ENCODE data around the gene BMAL1. TPM values are rescaled to one million over a fixed set of nuclear protein-coding genes. Genes with fewer than 3 reads are reported as not detected.
A peak's percentile ranks its signal among the peaks of the same experiment; 100 is the strongest.

BMAL1 gene
- 10 to 100 TPM; 21.5 to 22.7 TPM for total RNA-seq

DNA sequence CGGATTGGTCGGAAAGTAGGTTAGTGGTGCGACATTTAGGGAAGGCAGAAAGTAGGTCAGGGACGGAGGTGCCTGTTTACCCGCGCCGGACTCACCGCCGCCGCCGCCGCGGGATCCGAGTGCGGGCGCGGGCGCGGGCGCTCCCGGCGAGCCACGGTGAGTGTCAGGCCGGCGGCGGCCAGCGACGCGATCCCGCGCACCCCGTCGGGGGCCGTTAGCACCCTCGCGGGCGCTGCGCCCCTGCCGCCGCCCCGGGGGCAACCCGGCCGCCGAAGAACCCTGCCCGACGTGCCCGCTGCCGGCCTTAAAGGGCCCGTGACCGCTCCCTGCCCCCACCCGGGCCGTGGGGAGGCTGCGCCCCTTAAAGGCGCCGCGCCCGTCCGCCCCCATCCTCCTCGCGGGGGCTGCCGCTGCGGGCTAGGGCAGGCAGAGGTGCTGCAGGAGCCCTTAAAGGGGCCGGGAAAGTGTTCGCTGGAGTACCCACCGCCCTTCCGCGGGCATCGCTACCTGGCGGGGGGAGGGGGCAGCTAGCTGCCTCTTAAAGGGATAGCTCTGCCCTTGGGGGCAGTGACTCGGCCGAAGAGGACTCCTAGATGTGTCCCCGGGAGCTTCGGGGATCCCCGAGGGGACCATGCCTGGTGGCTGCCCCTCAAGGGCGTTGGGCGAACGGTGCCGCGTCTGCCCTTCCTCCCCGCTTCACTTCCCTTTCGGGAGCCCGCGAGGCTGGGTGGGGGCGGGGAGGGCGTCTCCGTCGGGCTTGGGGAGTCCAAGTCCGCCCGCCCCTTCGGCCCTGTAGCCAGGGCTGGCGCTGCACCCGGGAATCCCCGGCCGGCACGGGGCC is at the start of gene BMAL1:
Gene BMAL1 (plus strand): TSS at position 23 of the 841 bp plus-strand sequence. CDS start 76,519 bp downstream, outside the sequence.
- CTCF ChIA-PET = interaction anchor here (1.0 to 3.0 kb wide), 6 partner anchors 18 to 65 kb away, joined by 3 to 34 read pairs (median 6); no protein-coding TSS in a partner anchor
- Mint-ChIP-seq H3K9me3 (no peaks in the 10 kb centered on the region), H3K36me3 (ENCODE audit: low read depth) (peaks cover 3% of the 10 kb centered on the region)

DNA sequence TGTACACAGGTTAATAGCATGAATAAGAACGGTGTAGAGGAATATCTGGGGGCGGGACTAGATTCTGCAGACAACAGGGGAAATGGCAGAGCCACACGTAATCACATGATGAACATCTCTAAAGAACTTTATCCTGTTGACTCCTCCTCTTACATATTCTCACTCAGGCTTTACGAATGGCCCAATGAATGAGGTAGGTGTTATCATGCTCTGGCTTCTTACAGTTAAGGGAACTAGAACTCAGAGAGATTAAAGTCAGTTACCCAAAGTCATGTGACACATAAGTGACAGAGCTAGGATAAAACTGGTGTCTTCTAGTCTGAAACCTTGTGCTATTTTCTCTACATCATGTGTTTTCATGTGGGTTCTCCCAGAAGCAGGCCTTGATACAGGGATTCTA is 49.0 kb upstream of the BMAL1 start:
- Mint-ChIP-seq H3K27ac (no peak overlapping the region), H3K4me1 (ENCODE audit: low read depth) (no peaks in the 10 kb centered on the region), H3K27me3 (peaks cover 2% of the 10 kb centered on the region), H3K9me3 (no peaks in the 10 kb centered on the region), H3K4me3 (no peak overlapping the region), H3K36me3 (ENCODE audit: low read depth) (no peaks in the 10 kb centered on the region)
- TF ChIP-seq, protein P1, sequence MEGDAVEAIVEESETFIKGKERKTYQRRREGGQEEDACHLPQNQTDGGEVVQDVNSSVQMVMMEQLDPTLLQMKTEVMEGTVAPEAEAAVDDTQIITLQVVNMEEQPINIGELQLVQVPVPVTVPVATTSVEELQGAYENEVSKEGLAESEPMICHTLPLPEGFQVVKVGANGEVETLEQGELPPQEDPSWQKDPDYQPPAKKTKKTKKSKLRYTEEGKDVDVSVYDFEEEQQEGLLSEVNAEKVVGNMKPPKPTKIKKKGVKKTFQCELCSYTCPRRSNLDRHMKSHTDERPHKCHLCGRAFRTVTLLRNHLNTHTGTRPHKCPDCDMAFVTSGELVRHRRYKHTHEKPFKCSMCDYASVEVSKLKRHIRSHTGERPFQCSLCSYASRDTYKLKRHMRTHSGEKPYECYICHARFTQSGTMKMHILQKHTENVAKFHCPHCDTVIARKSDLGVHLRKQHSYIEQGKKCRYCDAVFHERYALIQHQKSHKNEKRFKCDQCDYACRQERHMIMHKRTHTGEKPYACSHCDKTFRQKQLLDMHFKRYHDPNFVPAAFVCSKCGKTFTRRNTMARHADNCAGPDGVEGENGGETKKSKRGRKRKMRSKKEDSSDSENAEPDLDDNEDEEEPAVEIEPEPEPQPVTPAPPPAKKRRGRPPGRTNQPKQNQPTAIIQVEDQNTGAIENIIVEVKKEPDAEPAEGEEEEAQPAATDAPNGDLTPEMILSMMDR (IDR thresholded peaks at IDR 0.05) = no peak
- ChIA-PET POLR2A (interaction anchor here (1.8 kb wide), 1 partner anchor 14 kb away, joined by 4 read pairs; no protein-coding TSS in a partner anchor), CTCF (interaction anchor here (1.7 to 3.4 kb wide), 3 partner anchors 9 to 13 kb away, joined by 4 to 15 read pairs (median 12); no protein-coding TSS in a partner anchor)
- ATAC-seq (peak; percentile 42), DNase-seq (no peak)
- intact Hi-C loops (cut with micrococcal nuclease) = no loop called here

More for the DNA sequence above, at the start of gene BMAL1:
- H3K27me3 Mint-ChIP-seq = peaks cover 6% of the 10 kb centered on the region
- H3K4me1 Mint-ChIP-seq (ENCODE audit: low read depth) = peaks cover 52% of the 10 kb centered on the region
- TF ChIP-seq, protein P1 (IDR thresholded peaks at IDR 0.05) = no peak
- POLR2A ChIA-PET = interaction anchor here (1.0 to 2.1 kb wide), 5 partner anchors 9 to 58 kb away, joined by 3 to 15 read pairs (median 4); no protein-coding TSS in a partner anchor
- peak within 1 kb of the TSS; percentile 93 for H3K4me3 Mint-ChIP-seq
- DNase-seq (peak; percentile 69), ATAC-seq (peak; percentile 29)
- intact Hi-C loops (cut with micrococcal nuclease) = no loop called here
- H3K27ac Mint-ChIP-seq = peak within 1 kb of the TSS; percentile 85

DNA sequence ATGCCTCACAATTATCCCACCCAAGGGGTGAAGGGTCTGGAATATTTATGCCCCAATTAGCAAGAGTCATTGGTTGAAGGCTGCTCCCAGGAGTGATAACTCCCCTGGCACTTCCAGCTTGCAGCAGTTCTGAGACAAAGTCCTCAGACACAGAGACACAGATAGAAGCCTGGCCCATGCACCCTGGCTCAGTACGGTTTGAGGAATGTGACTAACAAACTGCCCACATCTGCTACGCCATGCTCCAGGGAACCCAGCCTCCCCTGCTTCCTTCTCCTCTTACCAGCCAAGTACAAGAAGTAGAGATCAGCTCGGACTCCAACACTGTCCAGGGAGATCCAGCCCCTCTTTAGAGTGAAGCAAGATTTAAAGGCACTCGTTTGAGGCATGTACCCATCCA is 48.5 kb upstream of the BMAL1 start:
- TF ChIP-seq, protein P1 (IDR thresholded peaks at IDR 0.05) = no peak
- CTCF ChIA-PET = interaction anchor here (1.7 to 2.5 kb wide), 2 partner anchors 9 to 13 kb away, joined by 4 to 12 read pairs; no protein-coding TSS in a partner anchor
- no peaks in the 10 kb centered on the region for H3K9me3 Mint-ChIP-seq
- intact Hi-C loops (cut with micrococcal nuclease) = no loop called here
- H3K36me3 Mint-ChIP-seq (ENCODE audit: low read depth) = no peaks in the 10 kb centered on the region
- H3K27me3 Mint-ChIP-seq = peaks cover 2% of the 10 kb centered on the region
- no peak overlapping the region for H3K27ac Mint-ChIP-seq
- no peak for ATAC-seq
- POLR2A ChIA-PET = no interaction called here
- no peaks in the 10 kb centered on the region for H3K4me1 Mint-ChIP-seq (ENCODE audit: low read depth)
- no peak for DNase-seq
- H3K4me3 Mint-ChIP-seq = no peak overlapping the region

DNA sequence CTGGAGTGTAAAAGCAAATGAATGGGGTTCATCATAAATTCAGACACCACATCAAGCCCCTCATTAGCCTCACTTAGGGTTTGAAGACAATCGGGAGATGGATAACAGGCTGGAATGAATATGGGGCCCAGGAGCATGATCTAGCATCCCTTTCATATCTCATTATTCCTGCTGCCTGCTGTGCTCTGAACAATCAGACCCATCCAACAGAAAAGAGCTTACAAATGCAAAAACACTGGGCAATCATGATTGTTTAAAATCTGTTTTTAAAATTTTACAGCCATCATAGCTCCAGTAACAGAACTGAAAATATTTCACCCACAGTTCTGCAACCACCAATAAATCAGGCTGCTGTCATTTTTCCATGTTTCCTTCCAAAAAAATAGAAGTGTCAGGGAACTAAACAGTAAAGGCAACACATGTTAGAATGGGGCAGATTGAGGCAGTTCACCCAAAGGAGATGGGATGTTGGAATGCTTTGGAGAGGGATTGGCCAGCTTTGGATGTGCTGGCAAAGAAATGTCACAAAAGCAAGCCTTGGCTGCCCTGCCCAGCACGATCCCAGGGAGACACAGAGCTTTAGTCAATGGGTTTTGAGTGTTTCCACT is 47.8 kb upstream of the BMAL1 start:
- DNase-seq (no peak), ATAC-seq (no peak)
- CTCF ChIA-PET = interaction anchor here (1.7 to 2.5 kb wide), 2 partner anchors 8 to 14 kb away, joined by 4 to 12 read pairs; no protein-coding TSS in a partner anchor
- H3K9me3 Mint-ChIP-seq = no peaks in the 10 kb centered on the region
- intact Hi-C loops (cut with micrococcal nuclease) = no loop called here
- H3K36me3 Mint-ChIP-seq (ENCODE audit: low read depth) = no peaks in the 10 kb centered on the region
- no peak overlapping the region for H3K4me3 Mint-ChIP-seq
- POLR2A ChIA-PET = no interaction called here
- TF ChIP-seq, protein P1 (IDR thresholded peaks at IDR 0.05) = no peak
- H3K4me1 Mint-ChIP-seq (ENCODE audit: low read depth) = no peaks in the 10 kb centered on the region
- peaks cover 2% of the 10 kb centered on the region for H3K27me3 Mint-ChIP-seq
- no peak overlapping the region for H3K27ac Mint-ChIP-seq
